GM21786 (cell line): ENCODE data around the gene CYGB.
"Not testable (repeated sequence)": the region's sequence is repeated elsewhere in the genome, so short reads cannot be mapped to it uniquely, and the experiment has no call there.

ENCODE experiments used
- ATAC-seq: cut with Tn5 transposase; IDR thresholded peaks from one replicate; pipeline ENCODE4 v1.9.1; 2021; ENCODE audit not compliant: unreplicated experiment

CYGB gene

DNA sequence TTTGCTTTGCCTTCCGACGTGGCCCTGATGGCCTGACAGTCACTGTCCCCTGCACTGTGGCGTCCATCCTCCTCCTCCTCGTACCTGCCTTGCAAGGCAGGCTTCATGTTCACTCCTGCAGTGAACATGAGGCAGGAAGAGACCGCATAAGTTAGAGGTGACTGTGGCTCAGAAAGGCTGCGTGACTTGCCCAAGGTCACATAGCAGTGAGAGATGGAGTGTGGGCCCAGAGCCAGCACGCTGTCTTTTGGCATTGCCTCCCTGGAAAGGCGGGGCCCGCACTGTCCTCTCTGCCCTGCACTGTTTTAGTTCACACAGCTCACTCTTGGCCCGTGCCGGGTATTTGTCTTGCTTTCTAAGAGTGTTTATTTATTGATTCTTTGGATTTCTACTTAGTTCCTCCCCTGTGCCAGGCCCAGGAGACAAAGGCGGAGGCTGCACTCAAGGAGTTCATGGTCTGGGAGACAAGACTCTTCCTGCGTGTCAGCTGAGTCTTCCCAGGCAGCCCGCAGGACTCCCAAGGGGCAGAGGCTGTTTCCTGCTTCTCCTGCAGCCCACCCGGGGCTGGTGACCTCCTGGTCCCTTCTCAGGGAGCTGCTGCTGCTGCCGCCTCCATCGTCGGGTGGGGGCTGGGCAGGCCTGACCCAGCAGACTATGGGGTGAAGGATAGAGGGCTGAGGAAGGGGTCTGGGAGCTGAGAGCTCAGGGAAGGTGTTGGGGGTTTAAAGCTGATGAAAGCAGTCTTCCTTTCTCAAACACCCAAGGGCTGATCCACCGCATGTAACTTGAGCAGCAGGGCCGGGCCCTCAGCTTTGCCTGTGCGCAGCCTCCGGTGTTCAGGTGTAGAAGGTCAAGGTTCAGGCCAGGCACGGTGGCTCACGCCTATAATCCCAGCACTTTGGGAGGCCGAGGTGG lies 12.7 kb downstream of the CYGB start:
- no peak for ATAC-seq

- ATAC-seq = no peak
These were observed 14.1 kb downstream of the CYGB start for GRCh38 chr17:76523084-76524037.

DNA sequence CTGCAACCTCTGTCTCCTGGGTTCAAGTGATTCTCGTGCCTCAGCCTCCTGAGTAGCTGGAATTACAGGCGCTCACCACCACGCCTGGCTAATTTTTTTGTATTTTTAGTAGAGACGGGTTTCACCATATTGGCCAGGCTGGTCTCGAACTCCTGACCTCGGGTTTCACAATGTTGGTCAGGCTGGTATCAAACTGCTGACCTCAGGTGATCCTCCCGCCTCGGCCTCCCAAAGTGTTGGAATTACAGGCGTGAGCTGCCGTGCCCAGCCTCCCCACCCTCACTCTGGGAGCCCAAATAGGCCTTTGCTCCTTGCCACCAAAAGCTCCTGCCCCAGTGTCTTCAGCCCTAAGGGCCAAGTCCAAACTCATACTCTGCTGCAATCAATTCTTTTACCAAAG lies 15.8 kb downstream of the CYGB start:
- ATAC-seq = not testable (repeated sequence)

GRCh38 chr17:76521262-76521661 lies 16.2 kb downstream of the CYGB start:
- ATAC-seq = no peak

DNA sequence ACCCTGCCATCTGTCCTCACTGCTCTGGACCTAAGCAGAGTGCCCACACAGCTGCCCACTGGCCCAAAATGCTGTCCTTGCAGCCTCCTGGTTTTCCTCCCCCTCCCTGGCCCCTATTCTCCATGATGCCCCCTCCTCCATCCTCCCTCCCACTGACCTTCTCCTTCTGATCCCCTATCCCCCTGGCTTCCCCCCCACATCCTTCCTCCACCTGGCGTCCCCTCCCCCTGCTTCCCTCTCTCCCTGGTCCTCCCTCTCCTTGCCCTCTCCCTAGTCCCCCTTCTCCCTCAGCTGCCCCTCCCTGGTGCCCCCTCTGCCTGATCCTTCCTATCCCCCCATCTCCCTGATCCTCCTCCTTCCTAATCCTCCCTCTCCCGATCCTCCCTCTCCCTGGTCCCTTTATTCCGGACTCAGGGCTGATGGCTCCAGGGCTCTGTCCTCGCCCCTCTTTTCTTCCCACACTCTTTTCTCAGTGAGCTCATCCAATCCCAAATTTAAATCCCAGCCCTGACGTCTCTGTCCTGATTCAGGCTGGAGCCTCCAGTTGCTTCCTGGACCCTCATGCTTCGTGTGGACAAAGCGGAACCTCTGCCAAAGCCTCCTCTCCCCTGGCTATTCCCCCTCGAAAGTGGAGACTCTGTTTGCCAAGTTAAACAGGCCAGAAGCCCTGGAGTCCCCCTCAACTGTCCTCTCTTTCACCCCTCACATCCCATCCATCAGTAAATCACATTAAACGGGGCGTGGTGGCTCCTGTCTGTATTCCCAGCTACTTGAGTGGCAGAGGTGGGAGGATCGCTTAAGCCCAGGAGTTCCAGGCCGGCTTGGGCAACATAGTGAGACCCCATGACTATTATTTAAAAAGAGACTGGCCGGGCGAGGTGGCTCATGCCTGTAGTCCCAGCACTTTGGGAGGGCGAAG lies 18.2 kb downstream of the CYGB start:
- ATAC-seq = no peak

GRCh38 chr17:76517638-76518038 lies 19.9 kb downstream of the CYGB start:
- no peak for ATAC-seq

GRCh38 chr17:76515274-76515949 lies 22.1 kb downstream of the CYGB start:
- no peak for ATAC-seq

DNA sequence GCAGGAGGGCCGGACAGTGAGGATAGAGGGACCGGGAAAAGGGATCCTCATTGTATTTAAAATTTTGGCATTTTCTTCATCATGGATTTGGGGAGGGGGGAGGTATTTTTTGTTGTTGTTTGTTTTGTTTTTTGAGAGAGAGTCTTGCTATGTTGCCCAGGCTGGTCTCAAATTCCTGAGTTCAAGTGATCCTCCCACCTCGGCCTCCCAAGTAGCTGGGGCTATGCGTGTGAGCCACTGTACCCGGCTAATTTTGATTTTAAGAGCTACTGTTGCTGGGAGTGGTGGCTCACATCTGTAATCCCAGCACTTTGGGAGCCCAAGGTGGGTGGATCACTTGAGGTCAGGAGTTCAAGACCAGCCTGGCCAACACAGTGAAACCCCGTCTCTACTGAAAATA lies 23.2 kb downstream of the CYGB start:
- not testable (repeated sequence) for ATAC-seq

GRCh38 chr17:76513306-76513692 lies 24.2 kb downstream of the CYGB start:
- ATAC-seq = no peak

GRCh38 chr17:76512366-76513305 lies 24.9 kb downstream of the CYGB start:
- ATAC-seq = no peak

DNA sequence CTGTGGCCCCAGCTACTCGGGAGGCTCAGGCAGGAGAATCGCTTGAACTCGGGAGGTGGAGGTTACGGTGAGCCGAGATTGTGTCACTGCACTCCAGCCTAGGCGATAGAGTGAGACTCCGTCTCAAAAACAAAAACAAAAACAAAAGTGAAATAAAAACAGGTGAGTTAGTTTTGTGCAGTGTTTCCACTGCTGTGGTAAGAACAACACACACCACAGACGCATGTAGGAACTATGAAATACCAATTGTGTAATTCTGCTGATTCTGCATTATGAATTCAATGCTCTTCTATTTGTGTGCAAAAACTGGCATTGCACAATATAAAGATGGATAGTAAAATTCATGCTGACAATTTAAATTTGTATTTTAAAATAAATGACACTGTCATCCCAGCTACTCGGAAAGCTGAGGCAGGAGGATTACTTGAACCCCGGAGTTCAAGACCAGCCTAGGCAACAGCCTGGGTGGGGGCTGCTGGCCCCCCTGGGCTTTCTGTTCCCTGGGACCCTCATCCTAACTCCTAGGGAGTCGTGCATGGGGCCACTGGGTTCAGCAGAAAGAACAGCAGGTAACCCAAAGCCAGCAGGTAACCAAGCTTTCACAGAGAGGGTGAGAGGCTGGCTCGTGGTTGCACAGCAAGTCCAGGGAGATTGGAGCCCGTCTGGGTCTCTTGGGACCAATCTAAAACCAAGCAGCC lies 25.7 kb downstream of the CYGB start:
- ATAC-seq = no peak

GRCh38 chr17:76510831-76511244 lies 26.7 kb downstream of the CYGB start:
- no peak for ATAC-seq

DNA sequence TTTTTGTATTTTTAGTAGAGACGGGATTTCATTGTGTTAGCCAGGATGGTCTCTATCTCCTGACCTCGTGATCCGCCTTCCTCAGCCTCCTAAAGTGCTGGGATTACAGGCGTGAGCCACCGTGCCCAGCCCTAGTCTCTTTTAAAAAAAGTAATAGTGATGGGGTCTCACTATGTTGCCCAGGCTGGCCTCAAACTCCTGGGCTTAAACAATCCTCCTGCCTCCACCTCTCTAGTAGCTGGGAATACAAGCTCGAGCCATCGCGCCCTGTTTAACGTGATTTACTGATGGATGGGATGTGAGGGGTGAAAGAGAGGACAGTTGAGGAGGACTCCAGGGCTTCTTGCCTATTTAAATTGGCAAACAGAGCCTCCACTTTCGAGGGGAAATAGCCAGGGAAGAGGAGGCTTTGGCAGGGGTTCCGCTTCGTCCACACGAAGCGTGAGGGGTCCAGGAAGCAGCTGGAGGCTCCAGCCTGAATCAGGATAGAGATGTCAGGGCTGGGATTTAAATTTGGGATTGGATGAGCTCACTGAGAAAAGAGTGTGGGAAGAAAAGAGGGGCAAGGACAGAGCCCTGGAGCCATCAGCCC lies 28.9 kb downstream of the CYGB start:
- not testable (repeated sequence) for ATAC-seq

DNA sequence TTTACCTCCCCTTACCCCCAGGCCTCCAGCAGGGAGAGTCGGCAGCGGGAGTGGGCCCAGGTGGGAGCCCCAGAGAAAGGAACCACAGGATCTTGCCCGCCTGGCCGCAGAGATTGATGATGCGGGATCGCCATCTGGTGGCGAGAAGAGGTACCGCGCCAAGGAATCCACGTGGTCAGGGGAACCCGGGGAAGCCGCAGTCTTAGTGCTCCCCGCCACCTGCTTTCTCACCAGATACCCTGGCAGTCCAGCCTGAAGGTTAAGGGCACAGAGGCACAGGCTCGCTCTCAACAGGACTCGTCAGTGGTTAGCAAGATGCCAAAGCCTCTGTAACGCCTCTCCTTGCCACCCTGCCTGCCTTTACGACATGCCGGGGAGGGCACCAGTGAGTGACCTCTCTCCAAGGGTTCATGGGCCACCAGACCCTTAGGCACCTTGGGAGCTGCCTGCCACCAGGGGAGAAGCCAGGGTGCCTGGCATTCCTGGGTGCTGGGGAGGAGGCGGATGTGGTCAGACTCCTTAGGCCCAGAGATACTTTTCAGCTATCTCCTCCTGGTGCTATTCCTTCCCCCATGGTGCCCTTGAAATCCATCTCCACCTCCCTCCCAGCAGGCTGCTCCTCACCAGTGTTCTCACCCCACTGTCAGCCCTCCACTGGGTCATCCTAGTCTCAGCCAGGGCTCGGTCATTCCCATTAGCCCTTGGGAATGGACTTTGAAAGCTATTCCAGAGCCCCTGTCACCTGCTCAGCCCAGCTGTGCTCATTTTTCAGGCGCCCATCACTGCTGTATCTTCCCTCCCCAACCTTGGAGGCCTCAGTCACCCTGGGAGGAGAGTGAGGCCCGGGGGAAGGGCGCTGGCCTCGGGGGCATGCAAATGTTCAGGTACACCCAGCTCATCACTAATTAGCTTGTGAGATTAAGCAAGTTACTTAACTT lies 30.8 kb downstream of the CYGB start:
- ATAC-seq = no peak

GRCh38 chr17:76504117-76504516 lies 33.4 kb downstream of the CYGB start:
- ATAC-seq = no peak

GRCh38 chr17:76502341-76503211 lies 34.9 kb downstream of the CYGB start:
- ATAC-seq = no peak
